HG03460 (cell line): ENCODE results near the gene TP53INP2.
"Not testable (repeated sequence)": the region's sequence is repeated elsewhere in the genome, so short reads cannot be mapped to it uniquely, and the experiment has no call there.

Experiments used
- ATAC-seq: cut with Tn5 transposase; IDR thresholded peaks from one replicate; pipeline ENCODE4 v1.9.1; 2021; ENCODE audit not compliant: unreplicated experiment

Gene TP53INP2

GRCh38 chr20:34720266-34720665 lies 16.1 kb downstream of the TP53INP2 start:
- no peak for ATAC-seq

- ATAC-seq, result not testable (repeated sequence)
Observed at GRCh38 chr20:34722560-34722959, 18.4 kb downstream of the TP53INP2 start.

GRCh38 chr20:34724172-34724571 lies 20.0 kb downstream of the TP53INP2 start:
- no peak for ATAC-seq

GRCh38 chr20:34729416-34729815 lies 25.3 kb downstream of the TP53INP2 start:
- ATAC-seq, result no peak

GRCh38 chr20:34732523-34732922 lies 28.4 kb downstream of the TP53INP2 start:
- no peak for ATAC-seq

- ATAC-seq, result no peak
Observed at GRCh38 chr20:34736106-34736735, 32.1 kb downstream of the TP53INP2 start.

- no peak for ATAC-seq
Observed at GRCh38 chr20:34743039-34743438, 38.9 kb downstream of the TP53INP2 start.

GRCh38 chr20:34744340-34744739 lies 40.2 kb downstream of the TP53INP2 start:
- ATAC-seq, result no peak

- ATAC-seq, result no peak
Observed at GRCh38 chr20:34744847-34745246, 40.7 kb downstream of the TP53INP2 start.

GRCh38 chr20:34746674-34747073 lies 42.5 kb downstream of the TP53INP2 start:
- no peak for ATAC-seq

- ATAC-seq, result no peak
Observed at GRCh38 chr20:34747479-34747878, 43.3 kb downstream of the TP53INP2 start.

- ATAC-seq, result no peak
Observed at GRCh38 chr20:34748709-34749108, 44.6 kb downstream of the TP53INP2 start.

- ATAC-seq, result no peak
Observed at GRCh38 chr20:34750484-34750883, 46.3 kb downstream of the TP53INP2 start.

GRCh38 chr20:34751453-34751852 lies 47.3 kb downstream of the TP53INP2 start:
- ATAC-seq, result no peak

GRCh38 chr20:34753706-34754461 lies 49.7 kb downstream of the TP53INP2 start:
- no peak for ATAC-seq

GRCh38 chr20:34754611-34755010 lies 50.5 kb downstream of the TP53INP2 start:
- ATAC-seq, result no peak

- ATAC-seq, result no peak
Observed at GRCh38 chr20:34755367-34755766, 51.2 kb downstream of the TP53INP2 start.

GRCh38 chr20:34762031-34762555 lies 57.9 kb downstream of the TP53INP2 start:
- ATAC-seq, result no peak
